Left forelimb (tissue), 1 donor: ENCODE data around the gene COL9A2.

Experiments used
- DNase-seq: peaks from one replicate; pipeline ENCODE4 v3.0.0-alpha.2; 2018; ENCODE audit warnings: low spot score

Gene COL9A2

GRCh38 chr1:40257688-40258444 is 59.2 kb downstream of the COL9A2 start, which contains the start of gene ZMPSTE24:
Gene ZMPSTE24 (plus strand): TSS chr1:40258236. CDS start chr1:40258272, 36 bp downstream.
- peak; percentile 97 for DNase-seq

GRCh38 chr1:40257313-40257687 is 59.8 kb downstream of the COL9A2 start:
- no peak for DNase-seq

- DNase-seq, result no peak
Observed at GRCh38 chr1:40256401-40257084, 60.5 kb downstream of the COL9A2 start.

- no peak for DNase-seq
Observed at GRCh38 chr1:40255231-40255630, 61.9 kb downstream of the COL9A2 start.

GRCh38 chr1:40252601-40253000 is 64.5 kb downstream of the COL9A2 start:
- DNase-seq, result no peak

- no peak for DNase-seq
Observed at GRCh38 chr1:40251456-40251855, 65.6 kb downstream of the COL9A2 start.
